ENCODE data around the gene C2CD4A.

The C2CD4A gene

GRCh38 chr15:62066663-62067447, at the start of gene C2CD4A:
C2CD4A (plus strand) TSS chr15:62066977; CDS start chr15:62067614, 637 bp downstream.
- Histone ChIP-seq H3K9ac (ENCODE audit: low read depth in 1 of 2, low read length in 2 of 2) (peak within 1 kb of the TSS; percentile 37 to 52), H3K9me3 (ENCODE audit: control insufficient read depth in 1 of 2, low read length in 2 of 2) (no peaks in the 10 kb centered on the region), H3K27ac (ENCODE audit: low read depth, low read length) (no peak within 1 kb of the TSS), H3K27me3 (ENCODE audit: control insufficient read depth in 1 of 2, insufficient read depth in 2 of 2, low read length in 2 of 2) (no peaks in the 10 kb centered on the region), H3K4me1 (ENCODE audit: control insufficient read depth in 1 of 2, insufficient read depth in 2 of 2, low read length in 2 of 2) (peaks cover 21 to 30% of the 10 kb centered on the region in 2 donors), H3K4me3 (ENCODE audit: low read depth in 1 of 2, low read length in 2 of 2) (peak within 1 kb of the TSS; percentile 77 to 78), H3K36me3 (ENCODE audit: control insufficient read depth in 1 of 2, insufficient read depth in 2 of 2, low read length in 2 of 2) (no peaks in the 10 kb centered on the region)

GRCh38 chr15:62020576-62021160, 46.1 kb upstream of the C2CD4A start:
- Histone ChIP-seq H3K9ac (ENCODE audit: low read depth in 1 of 2, low read length in 2 of 2) (no peak overlapping the region), H3K4me3 (ENCODE audit: low read depth in 1 of 2, low read length in 2 of 2) (no peak overlapping the region), H3K36me3 (ENCODE audit: control insufficient read depth in 1 of 2, insufficient read depth in 2 of 2, low read length in 2 of 2) (peaks cover 7 to 17% of the 10 kb centered on the region in 2 donors), H3K4me1 (ENCODE audit: control insufficient read depth in 1 of 2, insufficient read depth in 2 of 2, low read length in 2 of 2) (no peaks in the 10 kb centered on the region), H3K27ac (ENCODE audit: low read depth, low read length) (no peak overlapping the region), H3K27me3 (ENCODE audit: control insufficient read depth in 1 of 2, insufficient read depth in 2 of 2, low read length in 2 of 2) (no peaks in the 10 kb centered on the region), H3K9me3 (ENCODE audit: control insufficient read depth in 1 of 2, low read length in 2 of 2) (peaks cover 0 to 8% of the 10 kb centered on the region in 2 donors)

- Histone ChIP-seq H3K4me3 (ENCODE audit: low read depth in 1 of 2, low read length in 2 of 2) (no peak overlapping the region), H3K9me3 (ENCODE audit: control insufficient read depth in 1 of 2, low read length in 2 of 2) (peaks cover 0 to 8% of the 10 kb centered on the region in 2 donors), H3K36me3 (ENCODE audit: control insufficient read depth in 1 of 2, insufficient read depth in 2 of 2, low read length in 2 of 2) (peaks cover 7 to 17% of the 10 kb centered on the region in 2 donors), H3K27ac (ENCODE audit: low read depth, low read length) (no peak overlapping the region), H3K9ac (ENCODE audit: low read depth in 1 of 2, low read length in 2 of 2) (no peak overlapping the region), H3K27me3 (ENCODE audit: control insufficient read depth in 1 of 2, insufficient read depth in 2 of 2, low read length in 2 of 2) (no peaks in the 10 kb centered on the region), H3K4me1 (ENCODE audit: control insufficient read depth in 1 of 2, insufficient read depth in 2 of 2, low read length in 2 of 2) (no peaks in the 10 kb centered on the region)
Observed at GRCh38 chr15:62021991-62022600, 44.7 kb upstream of the C2CD4A start.

GRCh38 chr15:62026487-62027262, 40.1 kb upstream of the C2CD4A start:
- Histone ChIP-seq H3K4me3 (ENCODE audit: low read depth in 1 of 2, low read length in 2 of 2) (no peak overlapping the region), H3K27ac (ENCODE audit: low read depth, low read length) (no peak overlapping the region), H3K9ac (ENCODE audit: low read depth in 1 of 2, low read length in 2 of 2) (no peak overlapping the region), H3K4me1 (ENCODE audit: control insufficient read depth in 1 of 2, insufficient read depth in 2 of 2, low read length in 2 of 2) (no peaks in the 10 kb centered on the region), H3K36me3 (ENCODE audit: control insufficient read depth in 1 of 2, insufficient read depth in 2 of 2, low read length in 2 of 2) (peaks cover 8 to 9% of the 10 kb centered on the region in 2 donors), H3K9me3 (ENCODE audit: control insufficient read depth in 1 of 2, low read length in 2 of 2) (no peaks in the 10 kb centered on the region), H3K27me3 (ENCODE audit: control insufficient read depth in 1 of 2, insufficient read depth in 2 of 2, low read length in 2 of 2) (no peaks in the 10 kb centered on the region)

GRCh38 chr15:62027263-62027565, 39.6 kb upstream of the C2CD4A start:
- Histone ChIP-seq H3K36me3 (ENCODE audit: control insufficient read depth in 1 of 2, insufficient read depth in 2 of 2, low read length in 2 of 2) (peaks cover 8 to 9% of the 10 kb centered on the region in 2 donors), H3K4me1 (ENCODE audit: control insufficient read depth in 1 of 2, insufficient read depth in 2 of 2, low read length in 2 of 2) (no peaks in the 10 kb centered on the region), H3K27me3 (ENCODE audit: control insufficient read depth in 1 of 2, insufficient read depth in 2 of 2, low read length in 2 of 2) (no peaks in the 10 kb centered on the region), H3K9ac (ENCODE audit: low read depth in 1 of 2, low read length in 2 of 2) (no peak overlapping the region), H3K27ac (ENCODE audit: low read depth, low read length) (no peak overlapping the region), H3K4me3 (ENCODE audit: low read depth in 1 of 2, low read length in 2 of 2) (no peak overlapping the region), H3K9me3 (ENCODE audit: control insufficient read depth in 1 of 2, low read length in 2 of 2) (no peaks in the 10 kb centered on the region)

- Histone ChIP-seq H3K27me3 (ENCODE audit: control insufficient read depth in 1 of 2, insufficient read depth in 2 of 2, low read length in 2 of 2) (no peaks in the 10 kb centered on the region), H3K27ac (ENCODE audit: low read depth, low read length) (no peak overlapping the region), H3K9me3 (ENCODE audit: control insufficient read depth in 1 of 2, low read length in 2 of 2) (no peaks in the 10 kb centered on the region), H3K4me3 (ENCODE audit: low read depth in 1 of 2, low read length in 2 of 2) (no peak overlapping the region), H3K36me3 (ENCODE audit: control insufficient read depth in 1 of 2, insufficient read depth in 2 of 2, low read length in 2 of 2) (peaks cover 7 to 9% of the 10 kb centered on the region in 2 donors), H3K4me1 (ENCODE audit: control insufficient read depth in 1 of 2, insufficient read depth in 2 of 2, low read length in 2 of 2) (no peaks in the 10 kb centered on the region), H3K9ac (ENCODE audit: low read depth in 1 of 2, low read length in 2 of 2) (no peak overlapping the region)
Observed at GRCh38 chr15:62027916-62028315, 38.9 kb upstream of the C2CD4A start.

- Histone ChIP-seq H3K4me1 (ENCODE audit: control insufficient read depth in 1 of 2, insufficient read depth in 2 of 2, low read length in 2 of 2) (peaks cover 0 to 3% of the 10 kb centered on the region in 2 donors), H3K27me3 (ENCODE audit: control insufficient read depth in 1 of 2, insufficient read depth in 2 of 2, low read length in 2 of 2) (no peaks in the 10 kb centered on the region), H3K36me3 (ENCODE audit: control insufficient read depth in 1 of 2, insufficient read depth in 2 of 2, low read length in 2 of 2) (peaks cover 0 to 15% of the 10 kb centered on the region in 2 donors), H3K27ac (ENCODE audit: low read depth, low read length) (no peak overlapping the region), H3K9ac (ENCODE audit: low read depth in 1 of 2, low read length in 2 of 2) (no peak overlapping the region), H3K4me3 (ENCODE audit: low read depth in 1 of 2, low read length in 2 of 2) (no peak overlapping the region), H3K9me3 (ENCODE audit: control insufficient read depth in 1 of 2, low read length in 2 of 2) (no peaks in the 10 kb centered on the region)
Observed at GRCh38 chr15:62035256-62035924, 31.4 kb upstream of the C2CD4A start.

GRCh38 chr15:62046078-62046743, 20.6 kb upstream of the C2CD4A start:
- no peak overlapping the region for H3K9ac ChIP-seq (ENCODE audit: low read depth in 1 of 2, low read length in 2 of 2)
- H3K27me3 ChIP-seq (ENCODE audit: control insufficient read depth in 1 of 2, insufficient read depth in 2 of 2, low read length in 2 of 2) = no peaks in the 10 kb centered on the region
- peaks cover 4 to 8% of the 10 kb centered on the region in 2 donors for H3K4me1 ChIP-seq (ENCODE audit: control insufficient read depth in 1 of 2, insufficient read depth in 2 of 2, low read length in 2 of 2)
- H3K36me3 ChIP-seq (ENCODE audit: control insufficient read depth in 1 of 2, insufficient read depth in 2 of 2, low read length in 2 of 2) = no peaks in the 10 kb centered on the region
- H3K27ac ChIP-seq (ENCODE audit: low read depth, low read length) = no peak overlapping the region
- H3K4me3 ChIP-seq (ENCODE audit: low read depth in 1 of 2, low read length in 2 of 2) = peak overlapping the region in 1 of 2 donors; percentile 9
- no peaks in the 10 kb centered on the region for H3K9me3 ChIP-seq (ENCODE audit: control insufficient read depth in 1 of 2, low read length in 2 of 2)

GRCh38 chr15:62047282-62047827, 19.4 kb upstream of the C2CD4A start:
- no peak overlapping the region for H3K27ac ChIP-seq (ENCODE audit: low read depth, low read length)
- no peak overlapping the region for H3K9ac ChIP-seq (ENCODE audit: low read depth in 1 of 2, low read length in 2 of 2)
- no peaks in the 10 kb centered on the region for H3K27me3 ChIP-seq (ENCODE audit: control insufficient read depth in 1 of 2, insufficient read depth in 2 of 2, low read length in 2 of 2)
- H3K36me3 ChIP-seq (ENCODE audit: control insufficient read depth in 1 of 2, insufficient read depth in 2 of 2, low read length in 2 of 2) = no peaks in the 10 kb centered on the region
- no peaks in the 10 kb centered on the region for H3K9me3 ChIP-seq (ENCODE audit: control insufficient read depth in 1 of 2, low read length in 2 of 2)
- H3K4me1 ChIP-seq (ENCODE audit: control insufficient read depth in 1 of 2, insufficient read depth in 2 of 2, low read length in 2 of 2) = peaks cover 6 to 7% of the 10 kb centered on the region in 2 donors
- H3K4me3 ChIP-seq (ENCODE audit: low read depth in 1 of 2, low read length in 2 of 2) = no peak overlapping the region

Data from duodenal mucosa (tissue), 2 donors.